ENCODE data around the gene SERPINE1.

- no peak for TF ChIP-seq CTCF (IDR thresholded peaks at IDR 0.05)
- no peak for TF ChIP-seq POLR2A (IDR thresholded peaks at IDR 0.05)
These were observed 37.0 kb upstream of the SERPINE1 start for GRCh38 chr7:101089876-101090275.

Data from transverse colon (tissue), 3 donors.